HG03280 (cell line): ENCODE data around the gene DIO1.

ENCODE experiments used
- ATAC-seq: cut with Tn5 transposase; IDR thresholded peaks from one replicate; pipeline ENCODE4 v1.9.1; 2021; ENCODE audit warnings: mild to moderate bottlenecking, moderate library complexity; ENCODE audit not compliant: unreplicated experiment

Gene DIO1

DNA sequence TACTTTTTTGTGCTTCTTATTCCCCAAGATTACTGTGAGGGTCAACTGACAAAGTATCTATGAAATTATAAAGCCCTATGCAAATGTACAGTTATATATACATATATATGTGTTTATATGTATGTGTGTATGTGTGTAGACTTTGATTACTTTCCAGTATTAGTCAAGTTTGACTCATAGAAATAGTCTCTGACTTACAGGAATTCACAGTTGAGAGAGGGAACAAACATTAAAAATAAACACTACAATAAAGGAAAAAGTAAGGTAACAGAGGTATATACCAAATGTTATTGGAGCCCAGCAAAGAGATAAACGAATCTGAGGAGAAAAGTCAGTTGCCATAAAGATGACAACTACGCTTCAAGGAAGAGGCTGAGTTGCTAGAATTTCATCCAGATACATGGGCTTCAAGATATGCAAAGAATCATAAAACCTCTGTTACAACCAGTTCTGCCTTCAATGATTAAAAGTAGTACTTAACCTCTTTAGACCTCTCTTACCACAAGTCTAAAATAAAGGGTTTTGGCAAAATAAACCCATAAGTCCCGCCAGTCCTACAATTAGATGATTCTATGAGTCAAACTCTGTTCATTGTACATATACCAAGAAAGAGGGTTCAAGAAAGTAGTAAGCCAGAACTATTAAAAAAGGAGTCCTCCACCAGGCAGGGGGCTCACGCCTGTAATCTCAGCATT lies 44.3 kb downstream of the DIO1 start:
- ATAC-seq, result no peak

DNA sequence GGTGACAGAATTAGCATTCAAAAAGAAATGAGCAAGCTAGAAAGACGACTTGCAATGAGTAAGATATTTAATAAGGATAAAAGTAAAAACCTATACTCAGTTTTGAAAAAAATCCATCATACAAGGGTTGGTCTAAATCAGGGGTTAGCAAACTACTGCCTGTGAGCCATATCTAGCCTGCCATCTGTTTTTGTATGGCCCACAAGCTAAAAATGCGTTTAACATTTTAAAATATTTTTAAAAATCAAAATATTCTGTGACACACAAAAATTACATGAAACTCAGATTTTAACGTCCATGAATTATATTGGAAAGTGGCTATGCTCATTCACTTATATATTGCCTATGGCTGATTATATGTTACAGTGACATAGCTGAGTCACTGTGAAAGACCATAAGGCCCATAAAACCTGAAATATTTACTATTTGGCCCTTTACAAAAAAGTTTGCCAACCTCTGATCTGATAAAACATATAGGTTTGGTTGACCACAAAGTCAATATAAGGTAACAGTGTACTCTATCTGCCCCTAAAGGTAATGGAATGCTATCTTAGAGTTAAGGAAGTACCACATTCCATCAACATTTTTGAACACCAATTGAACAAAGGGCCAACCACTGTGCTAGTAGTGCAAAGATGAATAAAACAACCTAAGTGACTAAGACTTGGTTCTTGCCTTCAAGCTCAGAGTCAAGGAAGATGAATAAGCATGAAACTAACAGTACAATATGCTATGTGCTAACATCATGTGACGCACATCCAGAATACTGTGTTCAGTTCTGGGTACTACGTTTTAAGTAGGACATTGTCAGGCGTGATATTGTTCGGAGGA lies 48.4 kb downstream of the DIO1 start:
- no peak for ATAC-seq

DNA sequence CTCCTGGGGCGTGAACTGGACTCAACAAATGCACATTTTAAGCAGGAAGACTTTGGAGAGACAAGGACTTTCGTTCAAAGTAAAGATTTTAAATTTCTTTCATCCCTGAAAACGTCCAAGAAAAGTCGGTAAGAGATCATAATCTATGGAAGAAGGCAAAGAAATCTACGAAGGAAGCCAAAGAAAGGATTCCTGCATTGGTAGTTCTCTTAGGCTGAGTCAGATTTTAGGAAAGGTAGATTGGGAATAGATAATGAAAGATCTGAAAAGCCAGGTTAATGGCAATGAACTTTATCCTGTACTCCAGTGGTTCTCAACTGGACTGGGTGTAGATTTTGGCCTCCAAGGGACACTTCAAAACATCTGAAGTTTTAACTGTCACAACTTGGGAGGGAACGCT lies 49.1 kb downstream of the DIO1 start:
- ATAC-seq, result no peak

GRCh38 chr1:53943490-53944043 lies 49.6 kb downstream of the DIO1 start:
- no peak for ATAC-seq

- no peak for ATAC-seq
Observed at GRCh38 chr1:53944469-53945182, 50.6 kb downstream of the DIO1 start.

- no peak for ATAC-seq
Observed at GRCh38 chr1:53945183-53945432, 51.1 kb downstream of the DIO1 start.

DNA sequence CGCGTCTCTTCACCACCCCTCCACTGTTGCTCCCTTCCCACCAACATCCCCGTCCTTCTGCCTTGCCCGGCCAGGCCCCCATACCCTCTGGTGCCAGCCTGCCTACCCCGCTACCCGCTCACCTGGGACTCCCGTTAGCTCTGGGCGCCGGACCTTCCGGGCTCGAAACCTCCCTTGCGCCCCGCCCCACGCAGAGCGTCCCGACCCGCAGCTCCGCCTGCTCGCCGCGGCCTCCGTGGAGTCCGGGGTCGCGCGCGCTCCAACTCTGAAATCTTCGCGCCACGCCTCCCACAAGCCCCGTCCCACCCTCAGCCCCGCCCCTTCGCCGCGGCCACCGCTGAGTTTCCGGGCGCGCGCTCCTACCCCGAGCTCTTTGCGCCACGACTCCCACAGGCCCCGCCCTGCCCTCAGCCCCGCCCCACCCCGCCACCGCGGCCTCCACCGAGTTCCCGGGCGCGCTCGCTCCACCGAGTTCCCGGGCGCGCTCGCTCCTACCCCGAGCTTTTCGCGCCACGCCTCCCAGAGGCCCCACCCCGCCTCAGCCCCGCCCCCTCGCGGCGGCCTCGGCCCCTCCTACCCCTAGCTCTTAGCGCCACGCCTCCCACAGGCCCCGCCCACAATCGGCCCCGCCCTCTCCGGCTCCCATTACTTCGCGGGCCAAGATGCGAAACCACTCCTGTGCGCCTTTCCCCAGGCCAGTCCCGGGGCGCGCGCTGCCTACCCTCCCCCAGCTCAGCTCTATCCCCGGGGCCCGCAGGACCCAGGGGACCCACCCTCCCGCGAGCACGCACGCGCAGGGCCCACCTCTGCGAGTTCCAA lies 51.7 kb downstream of the DIO1 start, which contains the start of gene IFT25:
IFT25 (minus strand) TSS at position 267 of the 819 bp plus-strand sequence. CDS start 5,617 bp downstream, outside the sequence.
- ATAC-seq, result peak; percentile 69

- ATAC-seq, result peak; percentile 73
Observed at GRCh38 chr1:53946252-53947171, 52.5 kb downstream of the DIO1 start, which contains the start of gene LRRC42. Gene LRRC42, plus strand, starts transcription at chr1:53946350. Its CDS starts 5,650 bp downstream, at chr1:53952000.

DNA sequence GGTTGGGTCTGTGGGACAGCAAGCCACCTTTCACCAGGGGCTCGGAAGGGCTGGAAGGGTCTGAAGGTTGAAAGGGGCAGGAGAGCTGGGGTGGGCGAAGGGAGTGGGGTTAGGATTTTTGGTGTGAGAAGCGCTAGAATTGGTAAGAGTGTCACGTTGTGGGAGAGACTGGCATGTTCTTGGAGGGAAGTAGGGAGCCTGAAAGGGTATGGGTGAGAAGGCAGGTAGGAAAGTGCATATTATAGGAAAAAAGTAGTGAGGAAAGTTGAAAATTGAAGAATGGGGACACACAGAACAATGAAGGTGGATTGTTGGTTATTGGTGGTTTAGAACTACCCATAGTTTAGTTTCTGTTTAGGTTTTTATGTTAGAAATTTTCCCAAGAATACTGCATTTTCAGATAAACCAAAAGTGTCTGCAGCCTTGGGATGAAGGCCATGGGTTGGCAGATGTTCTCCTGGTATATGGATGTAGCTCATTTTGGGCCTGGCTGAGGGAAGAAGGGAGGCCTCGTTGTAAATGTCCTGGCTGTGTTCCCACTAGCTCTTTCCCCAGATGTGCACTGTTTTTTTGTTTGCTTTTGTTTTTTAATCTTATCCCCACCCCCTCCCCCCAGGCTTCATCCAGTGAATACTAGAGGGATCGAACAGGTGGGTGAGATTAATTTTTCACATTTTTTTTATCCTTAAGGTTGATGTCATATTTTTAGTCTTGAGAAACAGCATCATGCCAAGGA lies 53.4 kb downstream of the DIO1 start:
- ATAC-seq, result no peak

DNA sequence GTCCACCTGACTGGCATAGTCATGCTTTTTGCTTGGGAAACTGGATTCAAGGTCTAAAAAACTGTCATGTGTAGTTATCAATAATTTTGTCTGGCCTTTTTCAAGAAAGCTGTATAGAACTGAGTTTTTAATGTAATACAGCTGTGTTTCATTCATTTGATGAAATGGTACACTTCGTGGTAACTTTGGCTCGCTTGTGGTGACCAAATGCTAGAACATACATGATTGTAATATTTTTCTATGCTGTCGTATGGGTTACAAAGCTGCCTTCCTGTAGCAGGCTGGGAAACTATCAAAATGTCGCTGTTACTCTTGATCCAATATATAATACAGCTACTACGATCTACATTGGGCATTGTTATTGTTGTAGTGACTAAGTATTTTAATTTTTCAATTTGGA lies 54.3 kb downstream of the DIO1 start:
- no peak for ATAC-seq

DNA sequence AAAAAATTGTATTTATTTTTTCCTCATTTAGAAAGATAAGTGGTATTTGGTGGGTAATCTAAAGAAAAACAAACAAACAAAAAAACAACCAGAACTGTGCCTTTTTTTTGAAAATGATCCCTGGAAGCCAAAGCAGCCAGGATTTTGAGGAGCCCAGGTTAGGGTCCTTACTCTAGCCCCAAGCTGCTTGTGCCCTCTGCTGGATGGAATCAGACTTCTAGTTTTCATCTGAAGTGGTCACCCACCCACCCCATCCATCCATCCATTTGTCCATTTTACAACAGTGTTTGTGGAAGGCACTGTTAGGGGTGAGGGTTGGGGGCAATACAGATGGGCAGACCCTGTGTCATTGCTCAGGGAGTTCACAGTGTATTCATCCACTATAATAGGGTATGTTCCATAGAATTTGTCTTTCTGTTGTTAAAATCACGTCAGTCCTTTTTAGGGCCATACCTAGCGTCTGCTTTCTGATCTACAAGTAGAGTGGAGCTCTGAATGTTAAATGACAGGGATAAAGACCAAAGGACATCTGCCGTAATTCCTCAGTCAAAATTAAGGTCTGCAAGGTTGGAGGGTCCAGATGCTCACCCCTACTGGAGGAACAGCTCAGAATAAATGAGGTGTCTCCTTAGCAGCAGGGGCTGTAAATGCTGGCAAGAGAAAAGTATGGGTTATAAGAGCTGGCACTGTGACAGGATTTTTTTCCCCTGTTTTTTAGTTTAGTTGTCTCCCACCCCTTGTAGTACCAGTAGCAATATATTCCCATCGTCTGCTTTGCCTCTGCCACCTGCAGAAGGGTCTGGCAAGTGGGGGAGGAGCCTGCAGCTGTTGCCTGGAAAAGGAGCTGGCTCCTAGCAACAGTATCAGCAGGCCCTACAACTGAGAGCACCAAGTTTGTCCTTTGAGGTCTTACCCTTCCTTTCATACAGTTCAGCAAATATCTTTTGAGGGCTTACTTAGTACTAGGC lies 55.3 kb downstream of the DIO1 start:
- no peak for ATAC-seq

DNA sequence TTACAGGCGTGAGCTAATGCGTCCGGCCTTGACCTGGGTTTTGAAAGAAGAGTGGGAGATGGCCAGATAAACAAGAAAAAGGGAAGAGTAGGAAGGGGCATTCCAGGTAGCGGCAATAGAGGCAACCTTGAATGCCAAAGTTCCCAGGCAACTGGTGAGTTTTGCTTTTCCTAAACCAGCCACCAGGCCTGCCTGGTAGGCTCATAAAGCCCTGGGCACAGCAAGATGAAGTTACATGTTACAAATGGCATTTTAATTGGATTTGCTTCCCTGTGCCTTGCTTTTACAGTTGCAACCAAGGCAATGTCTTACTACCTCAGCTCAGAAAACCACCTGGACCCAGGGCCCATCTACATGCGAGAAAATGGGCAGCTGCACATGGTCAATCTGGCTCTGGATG lies 57.7 kb downstream of the DIO1 start:
- ATAC-seq, result no peak

GRCh38 chr1:53954128-53954527 lies 60.1 kb downstream of the DIO1 start:
- ATAC-seq, result no peak

- ATAC-seq, result no peak
Observed at GRCh38 chr1:53956308-53957168, 62.6 kb downstream of the DIO1 start.

GRCh38 chr1:53957194-53957818 lies 63.3 kb downstream of the DIO1 start:
- no peak for ATAC-seq

DNA sequence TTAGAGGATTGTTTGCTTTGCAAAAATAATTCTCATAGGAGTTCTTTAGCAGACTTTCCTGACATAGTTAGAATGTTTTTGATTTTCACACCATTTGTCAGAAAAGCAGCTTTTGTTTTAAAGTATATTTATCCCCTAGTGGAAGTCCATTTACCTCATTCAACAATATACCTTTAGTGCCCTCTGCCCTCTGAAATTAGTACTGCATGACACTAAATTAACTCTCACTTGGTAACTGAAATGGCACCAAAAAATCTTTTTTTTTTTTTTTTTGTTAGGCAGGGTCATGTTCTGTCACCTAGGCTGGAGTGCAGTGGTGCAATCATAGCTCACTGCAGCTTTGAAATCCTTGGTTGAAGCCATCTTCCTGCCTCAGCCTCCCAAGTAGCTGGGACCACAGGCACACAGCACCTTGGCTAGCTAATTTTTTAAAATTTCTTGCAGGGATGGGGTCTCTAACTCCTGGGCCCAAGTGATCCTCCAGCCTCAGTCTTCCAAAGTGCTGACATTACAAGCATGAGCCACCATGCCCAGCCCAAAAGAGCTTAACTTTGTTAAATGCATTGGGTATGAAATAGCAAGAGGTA lies 65.8 kb downstream of the DIO1 start:
- ATAC-seq, result no peak
